ENCODE measurements around the gene AP4E1.

Gene AP4E1

GRCh38 chr15:50908209-50909009 lies at the start of gene AP4E1 (continued):
- TF ChIP-seq ZNF155 (tag by site-specific recombination; IDR thresholded peaks at IDR 0.05): no peak
- TF ChIP-seq ZNF600 (tag by site-specific recombination; IDR thresholded peaks at IDR 0.05): peak; percentile 71
- peak; percentile 66 for TF ChIP-seq KLF8 (tag by site-specific recombination; IDR thresholded peaks at IDR 0.05)
- peak; percentile 27; the same call in 1 of the 2 replicates for TF ChIP-seq ZNF449 (tag by site-specific recombination; IDR thresholded peaks at IDR 0.05)
- peak; percentile 71 for TF ChIP-seq ZBTB11 (tag by site-specific recombination; conservative IDR thresholded peaks at IDR 0.05; ENCODE audit: low read depth)
- TF ChIP-seq ZBTB8A (tag by site-specific recombination; IDR thresholded peaks at IDR 0.05): peak; percentile 51
- no peak for TF ChIP-seq ZNF157 (tag by site-specific recombination; IDR thresholded peaks at IDR 0.05)
- no peak for TF ChIP-seq ZNF140 (tag by site-specific recombination; IDR thresholded peaks at IDR 0.05)
- TF ChIP-seq KLF10 (tag by site-specific recombination; IDR thresholded peaks at IDR 0.05): peak; percentile 63
- peak; percentile 35; the same call in 1 of the 2 replicates for TF ChIP-seq ZBTB44 (tag by site-specific recombination; IDR thresholded peaks at IDR 0.05)
- TF ChIP-seq ZEB2 (tag by site-specific recombination; IDR thresholded peaks at IDR 0.05): peak; percentile 61
- TF ChIP-seq ZNF146 (tag by site-specific recombination; IDR thresholded peaks at IDR 0.05): no peak; the same call in 1 of the 2 replicates
- peak; percentile 42; the same call in 1 of the 2 replicates for TF ChIP-seq YY1 (tag by site-specific recombination; IDR thresholded peaks at IDR 0.05)
- TF ChIP-seq ZNF211 (tag by site-specific recombination; IDR thresholded peaks at IDR 0.05; ENCODE audit: low read depth): no peak
- TF ChIP-seq CTCF (tag by site-specific recombination; IDR thresholded peaks at IDR 0.05): peak; percentile 89
- TF ChIP-seq ZNF501 (tag by site-specific recombination; IDR thresholded peaks at IDR 0.05): peak; percentile 18; the same call in 1 of the 2 replicates
- TF ChIP-seq ZNF24 (tag by site-specific recombination; IDR thresholded peaks at IDR 0.05): 0 out of 2 replicates have a peak, but pooled peaks have one; percentile 27
- no peak for TF ChIP-seq ZNF223 (tag by site-specific recombination; IDR thresholded peaks at IDR 0.05)
- TF ChIP-seq AEBP2 (tag by site-specific recombination; IDR thresholded peaks at IDR 0.05; ENCODE audit: borderline replicate concordance): no peak
- no peak for TF ChIP-seq SETDB1 (IDR thresholded peaks at IDR 0.05; ENCODE audit: insufficient read length, low read length)
- TF ChIP-seq BCL11A (tag by site-specific recombination; IDR thresholded peaks at IDR 0.05; ENCODE audit: low read depth): no peak
- TF ChIP-seq ZNF776 (tag by site-specific recombination; IDR thresholded peaks at IDR 0.05; ENCODE audit: borderline replicate concordance): no peak
- no peak for TF ChIP-seq SP3 (tag by site-specific recombination; IDR thresholded peaks at IDR 0.05)
- TF ChIP-seq ZNF580 (tag by site-specific recombination; IDR thresholded peaks at IDR 0.05): no peak
- TF ChIP-seq ZNF18 (tag by site-specific recombination; IDR thresholded peaks at IDR 0.05): no peak
